Measurements from ENCODE around the gene NELL2.
A peak's percentile ranks its signal among the peaks of the same experiment; 100 is the strongest.

The NELL2 gene

GRCh38 chr12:44521702-44522101, 354.4 kb downstream of the NELL2 start:
- no peak for DNase-seq

- no peak for DNase-seq
These were observed 356.2 kb downstream of the NELL2 start for GRCh38 chr12:44519931-44520330.

- DNase-seq = peak; percentile 72
These were observed 364.8 kb downstream of the NELL2 start for GRCh38 chr12:44511289-44511688.

- DNase-seq = peak; percentile 2
These were observed 365.6 kb downstream of the NELL2 start for GRCh38 chr12:44510510-44510909.

- DNase-seq = no peak
These were observed 366.0 kb downstream of the NELL2 start for GRCh38 chr12:44510076-44510475.

- DNase-seq = no peak
These were observed 366.6 kb downstream of the NELL2 start for GRCh38 chr12:44509471-44509870.

- DNase-seq = no peak
These were observed 368.7 kb downstream of the NELL2 start for GRCh38 chr12:44507461-44507860.

GRCh38 chr12:44504799-44505198, 371.3 kb downstream of the NELL2 start:
- no peak for DNase-seq

GRCh38 chr12:44503329-44503728, 372.8 kb downstream of the NELL2 start:
- DNase-seq = no peak

GRCh38 chr12:44502681-44503080, 373.4 kb downstream of the NELL2 start:
- no peak for DNase-seq

- no peak for DNase-seq
These were observed 375.7 kb downstream of the NELL2 start for GRCh38 chr12:44500423-44500822.

- DNase-seq = peak; percentile 13
These were observed 379.1 kb downstream of the NELL2 start for GRCh38 chr12:44497044-44497443.

- DNase-seq = no peak
These were observed 385.9 kb downstream of the NELL2 start for GRCh38 chr12:44490181-44490580.

- no peak for DNase-seq
These were observed 387.9 kb downstream of the NELL2 start for GRCh38 chr12:44488180-44488579.

GRCh38 chr12:44484862-44485261, 391.3 kb downstream of the NELL2 start:
- no peak for DNase-seq

- no peak for DNase-seq
These were observed 398.7 kb downstream of the NELL2 start for GRCh38 chr12:44477331-44477980.

GRCh38 chr12:44476683-44477082, 399.4 kb downstream of the NELL2 start:
- no peak for DNase-seq

GRCh38 chr12:44465139-44465538, 411.0 kb downstream of the NELL2 start:
- DNase-seq = peak; percentile 43

- no peak for DNase-seq
These were observed 411.9 kb downstream of the NELL2 start for GRCh38 chr12:44464180-44464579.

- no peak for DNase-seq
These were observed 413.4 kb downstream of the NELL2 start for GRCh38 chr12:44462729-44463128.

- no peak for DNase-seq
These were observed 415.9 kb downstream of the NELL2 start for GRCh38 chr12:44460261-44460660.

- DNase-seq = no peak
These were observed 416.5 kb downstream of the NELL2 start for GRCh38 chr12:44459569-44459968.

Measured in OCI-M1 (cell line).